ENCODE results near the gene CDHR2.

DNA sequence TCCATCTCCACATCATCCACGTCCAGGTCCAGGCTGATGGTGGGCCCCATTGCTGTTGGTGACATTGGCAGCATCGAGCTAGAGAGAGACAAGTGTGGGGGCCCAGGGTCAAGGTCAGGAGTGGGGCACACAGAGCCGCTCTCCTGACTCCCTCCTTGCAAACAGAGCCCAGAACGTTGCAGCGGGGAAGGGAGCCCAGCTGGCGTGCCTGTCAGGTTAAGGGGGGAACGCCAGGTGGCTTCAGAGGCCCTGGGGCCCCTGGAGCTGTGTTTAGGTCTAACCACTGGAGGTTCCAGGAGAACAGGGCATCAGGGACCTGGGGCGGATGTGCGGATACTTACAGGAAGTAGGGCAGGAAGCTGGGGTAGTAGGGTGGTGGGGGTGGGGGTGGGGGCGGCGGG lies 19.4 kb upstream of the CDHR2 start:
- TF ChIP-seq PAX5 (IDR thresholded peaks at IDR 0.05; ENCODE audit: insufficient read depth, low read length, severe bottlenecking) (no peak), POLR2A (IDR thresholded peaks at IDR 0.05; ENCODE audit: low read depth, low read length) (no peak), TAF1 (IDR thresholded peaks at IDR 0.05; ENCODE audit: low read depth, low read length) (no peak), POLR2AphosphoS5 (IDR thresholded peaks at IDR 0.05; ENCODE audit: low read depth, low read length) (no peak)

Measured in GM12891 (cell line).